ENCODE measurements around the gene RBP3.

GRCh38 chr10:47406548-47406869 is 58.3 kb downstream of the RBP3 start:
- no peak for TF ChIP-seq POLR2A (IDR thresholded peaks at IDR 0.05)
- TF ChIP-seq CTCF (IDR thresholded peaks at IDR 0.05) = no peak
- TF ChIP-seq EP300 (IDR thresholded peaks at IDR 0.05) = no peak

Data from stomach (tissue), 4 donors.